Thoracic aorta (tissue), 2 donors: ENCODE data around the gene ENOX1. TPM values are rescaled to one million over a fixed set of nuclear protein-coding genes. Genes with fewer than 3 reads are reported as not detected.

Experiments used
- ATAC-seq: fragments of 150-250 bp; one replicate; pipeline ENCODE4 v1.8.0; 2017; ENCODE audit warnings: low read depth; ENCODE audit not compliant: insufficient number of reproducible peaks, low FRiP score
- DNase-seq: peaks from one replicate; pipeline ENCODE4 v3.0.0-alpha.2; 2020; ENCODE audit warnings: low spot score
- H3K27ac ChIP-seq, 2 donors: fragments of 200-600 bp; sonication (generic); 1 replicate in 1 of 2; 2 replicates in 1 of 2; pipeline ENCODE4 v1.5.1; 2016; ENCODE audit warnings: mild to moderate bottlenecking in 2 of 2, moderate library complexity in 2 of 2
- H3K27me3 ChIP-seq: fragments of 200-600 bp; sonication (generic); replicated peaks from 2 replicates; pipeline ENCODE4 v1.6.0; 2016; ENCODE audit warnings: mild to moderate bottlenecking; ENCODE audit not compliant: insufficient read depth
- H3K36me3 ChIP-seq: fragments of 200-600 bp; sonication (generic); one replicate; pipeline ENCODE4 v1.5.1; 2016
- H3K4me1 ChIP-seq, 2 donors: fragments of 200-600 bp; sonication (generic); 1 replicate in 1 of 2; 2 replicates in 1 of 2; pipeline versions ENCODE4 v1.5.1 to v1.6.0; 2016; ENCODE audit warnings: low read depth in 2 of 2, mild to moderate bottlenecking in 1 of 2; ENCODE audit not compliant: control insufficient read depth in 1 of 2
- H3K4me3 ChIP-seq: fragments of 200-600 bp; sonication (generic); 2 replicates; pipeline ENCODE4 v1.5.1; 2016; ENCODE audit warnings: mild to moderate bottlenecking
- H3K9me3 ChIP-seq: fragments of 200-600 bp; sonication (generic); 2 replicates; pipeline ENCODE4 v1.5.1; 2016
- total RNA-seq, 2 donors: library from RNA; depleted of rRNA; stranded (reverse); fragments of >200 nt; gene quantifications; one replicate each; pipeline versions ENCODE4 v1.1.0 to v1.2.3, GENCODE V29; 2016
- TF ChIP-seq, protein P1 (sequence below): fragments of 200-600 bp; sonication (generic); IDR thresholded peaks from one replicate; pipeline ENCODE4 v1.5.1; 2019; ENCODE audit warnings: antibody characterized with exemption

Gene ENOX1
- total RNA-seq, 2 donors from 2014 or later: 0.41 to 2.3 TPM

DNA sequence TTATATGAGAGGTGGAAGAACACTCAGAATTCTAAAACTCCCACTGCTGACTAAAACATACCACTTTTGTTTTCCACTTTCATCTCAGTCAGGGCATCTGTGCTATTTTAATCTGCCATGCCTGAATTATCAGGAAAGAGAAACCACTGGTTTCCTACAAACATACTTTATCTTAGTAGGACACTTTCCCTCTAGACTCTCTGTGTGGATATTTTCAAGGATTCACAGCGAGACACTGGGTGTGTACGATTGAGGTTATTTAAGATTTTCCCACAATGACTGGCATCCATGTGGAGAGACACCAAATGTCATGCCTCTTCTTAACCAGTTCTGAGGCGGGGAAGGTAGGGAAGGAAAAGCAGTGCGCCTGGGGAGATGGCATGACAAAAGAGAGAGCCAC, 212.2 kb downstream of the ENOX1 start:
- Histone ChIP-seq H3K9me3 (no peaks in the 10 kb centered on the region), H3K27ac (no peak overlapping the region), H3K36me3 (no peaks in the 10 kb centered on the region), H3K27me3 (no peaks in the 10 kb centered on the region), H3K4me1 (no peaks in the 10 kb centered on the region), H3K4me3 (no peak overlapping the region)
- DNase-seq (no peak), ATAC-seq (no peak)
- TF ChIP-seq, protein P1, sequence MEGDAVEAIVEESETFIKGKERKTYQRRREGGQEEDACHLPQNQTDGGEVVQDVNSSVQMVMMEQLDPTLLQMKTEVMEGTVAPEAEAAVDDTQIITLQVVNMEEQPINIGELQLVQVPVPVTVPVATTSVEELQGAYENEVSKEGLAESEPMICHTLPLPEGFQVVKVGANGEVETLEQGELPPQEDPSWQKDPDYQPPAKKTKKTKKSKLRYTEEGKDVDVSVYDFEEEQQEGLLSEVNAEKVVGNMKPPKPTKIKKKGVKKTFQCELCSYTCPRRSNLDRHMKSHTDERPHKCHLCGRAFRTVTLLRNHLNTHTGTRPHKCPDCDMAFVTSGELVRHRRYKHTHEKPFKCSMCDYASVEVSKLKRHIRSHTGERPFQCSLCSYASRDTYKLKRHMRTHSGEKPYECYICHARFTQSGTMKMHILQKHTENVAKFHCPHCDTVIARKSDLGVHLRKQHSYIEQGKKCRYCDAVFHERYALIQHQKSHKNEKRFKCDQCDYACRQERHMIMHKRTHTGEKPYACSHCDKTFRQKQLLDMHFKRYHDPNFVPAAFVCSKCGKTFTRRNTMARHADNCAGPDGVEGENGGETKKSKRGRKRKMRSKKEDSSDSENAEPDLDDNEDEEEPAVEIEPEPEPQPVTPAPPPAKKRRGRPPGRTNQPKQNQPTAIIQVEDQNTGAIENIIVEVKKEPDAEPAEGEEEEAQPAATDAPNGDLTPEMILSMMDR: no peak

DNA sequence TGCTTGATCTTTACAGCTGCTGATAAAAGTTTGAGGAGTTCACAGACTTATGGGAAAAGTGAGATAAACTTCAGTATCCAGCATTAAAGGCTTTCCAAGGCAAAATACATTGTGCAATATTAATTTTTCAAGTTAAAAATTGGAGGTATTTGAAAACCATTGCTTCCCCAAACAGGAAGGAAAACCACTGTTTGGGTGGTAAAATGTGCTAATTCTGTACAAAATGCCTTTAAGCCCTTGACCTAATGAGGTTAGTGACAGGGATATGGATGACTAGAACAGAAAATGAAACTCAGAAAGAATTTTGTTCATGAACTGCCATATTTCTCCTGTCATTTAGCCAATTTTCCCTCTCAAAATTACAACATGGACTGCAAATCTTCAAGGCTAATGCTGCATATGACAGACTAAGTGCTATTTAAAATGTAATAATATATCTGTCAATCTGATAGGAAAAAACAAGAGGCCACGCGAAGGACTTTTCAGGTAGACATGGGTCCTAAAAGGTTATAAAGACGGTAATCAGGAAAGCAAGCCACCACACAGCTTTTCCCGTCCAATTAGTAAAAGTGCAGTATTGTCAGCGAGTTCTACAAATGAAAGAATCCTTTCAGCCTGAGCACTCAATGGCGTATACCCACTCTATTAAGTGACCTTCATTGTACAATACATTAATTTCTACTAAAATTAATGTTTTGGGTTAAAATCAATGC, 212.8 kb downstream of the ENOX1 start:
- Histone ChIP-seq H3K27ac (no peak overlapping the region), H3K36me3 (no peaks in the 10 kb centered on the region), H3K4me1 (no peaks in the 10 kb centered on the region), H3K9me3 (no peaks in the 10 kb centered on the region), H3K4me3 (no peak overlapping the region), H3K27me3 (no peaks in the 10 kb centered on the region)
- TF ChIP-seq, protein P1: no peak
- ATAC-seq (no peak), DNase-seq (no peak)

DNA sequence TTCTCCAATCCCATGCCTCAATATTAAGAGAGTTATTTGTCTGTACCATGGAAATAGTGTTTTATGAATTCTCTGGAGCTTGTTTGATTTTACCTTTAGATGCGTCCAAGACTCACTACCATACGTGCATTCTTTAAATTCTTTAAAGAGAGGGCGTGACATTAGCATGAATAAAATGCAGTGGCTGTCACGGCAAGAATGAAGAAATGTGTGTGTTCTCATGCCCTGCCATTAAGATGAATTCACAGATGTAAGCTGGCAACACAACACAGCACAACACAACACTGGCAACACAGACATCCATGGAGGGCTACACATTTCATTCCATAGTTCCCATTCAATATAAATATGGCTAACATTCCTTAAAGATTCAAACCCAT, 213.4 kb downstream of the ENOX1 start:
- Histone ChIP-seq H3K27me3 (no peaks in the 10 kb centered on the region), H3K9me3 (no peaks in the 10 kb centered on the region), H3K4me1 (no peaks in the 10 kb centered on the region), H3K36me3 (no peaks in the 10 kb centered on the region), H3K4me3 (no peak overlapping the region), H3K27ac (no peak overlapping the region)
- DNase-seq: no peak
- no peak for ATAC-seq
- TF ChIP-seq, protein P1: no peak

DNA sequence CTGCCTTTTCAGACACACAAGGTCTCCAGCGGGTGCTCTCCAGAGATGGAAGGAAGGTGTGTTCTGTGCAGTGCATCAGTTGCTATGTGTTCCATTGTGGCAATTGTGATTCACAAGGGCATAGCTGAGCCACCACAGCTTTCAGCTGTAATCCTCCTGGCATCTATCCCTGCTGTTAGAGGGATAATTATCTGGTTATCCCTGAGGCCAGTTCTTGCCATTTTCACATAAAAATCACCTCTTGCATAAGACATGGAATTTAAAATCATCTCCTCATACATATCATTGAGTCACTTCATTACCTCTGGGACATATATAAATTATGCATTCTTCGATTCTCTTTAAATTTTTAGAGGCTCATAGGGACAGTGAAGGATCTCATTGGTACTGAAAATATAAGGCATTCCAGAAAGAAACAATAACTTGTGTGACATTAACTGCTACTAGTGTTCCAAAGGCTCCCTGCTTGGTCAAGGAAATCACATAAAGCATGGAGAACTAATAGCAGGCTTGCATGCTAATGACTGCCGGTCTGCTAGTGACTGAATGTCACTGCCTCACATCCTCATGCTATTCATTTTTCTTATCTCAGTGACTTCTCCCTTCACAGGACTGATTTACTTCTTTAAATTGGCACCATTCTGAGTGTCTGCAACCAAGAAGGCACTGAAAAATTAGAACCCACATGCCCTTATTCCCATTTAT, 214.0 kb downstream of the ENOX1 start:
- no peak overlapping the region for H3K4me3 ChIP-seq
- H3K27ac ChIP-seq: no peak overlapping the region
- no peaks in the 10 kb centered on the region for H3K9me3 ChIP-seq
- TF ChIP-seq, protein P1: no peak
- no peak for DNase-seq
- H3K27me3 ChIP-seq: no peaks in the 10 kb centered on the region
- H3K4me1 ChIP-seq: no peaks in the 10 kb centered on the region
- no peaks in the 10 kb centered on the region for H3K36me3 ChIP-seq
- ATAC-seq: no peak

DNA sequence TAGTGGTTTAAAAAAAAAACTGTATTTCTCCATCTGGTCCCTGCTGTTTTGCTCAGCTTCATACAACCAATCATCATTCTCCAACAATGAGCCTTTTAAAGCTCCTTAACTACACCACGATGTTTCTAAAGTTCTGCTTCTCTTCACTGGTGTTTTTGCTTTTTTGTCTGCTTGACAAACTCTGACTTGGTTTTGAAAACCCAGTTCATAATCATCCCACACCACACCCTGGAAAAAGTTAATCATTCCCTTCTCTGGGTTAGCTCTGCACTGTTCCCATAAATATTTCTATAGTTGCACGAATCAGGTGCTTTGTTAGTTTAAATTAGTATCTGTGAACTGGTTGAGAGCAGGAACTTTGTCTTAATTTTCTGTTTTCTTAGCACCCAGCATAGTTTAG, 217.1 kb downstream of the ENOX1 start:
- Histone ChIP-seq H3K36me3 (no peaks in the 10 kb centered on the region), H3K4me1 (no peaks in the 10 kb centered on the region), H3K27me3 (no peaks in the 10 kb centered on the region), H3K4me3 (no peak overlapping the region), H3K9me3 (no peaks in the 10 kb centered on the region), H3K27ac (no peak overlapping the region)
- ATAC-seq (no peak), DNase-seq (no peak)
- TF ChIP-seq, protein P1: no peak
